Measurements from ENCODE around the gene TOPORS. TPM values are rescaled to one million over a fixed set of nuclear protein-coding genes. Genes with fewer than 3 reads are reported as not detected.

TOPORS gene
- total and polyA plus RNA-seq, 9 donors: 15.1 to 31.8 (median 20.9) TPM

- intact Hi-C loops (cut with DNase I): no loop called here
- H3K27me3 ChIP-seq: no peaks in the 10 kb centered on the region
- no peak overlapping the region for H3K4me3 ChIP-seq
- DNase-seq: no peak
- no peak overlapping the region for H3K27ac ChIP-seq
- H3K4me1 ChIP-seq (ENCODE audit: insufficient read depth): peaks cover 9% of the 10 kb centered on the region
- H3K36me3 ChIP-seq: no peaks in the 10 kb centered on the region
- no peak for TF ChIP-seq POLR2A (IDR thresholded peaks at IDR 0.05)
- TF ChIP-seq EP300 (IDR thresholded peaks at IDR 0.05): no peak
- TF ChIP-seq CTCF (IDR thresholded peaks at IDR 0.05): no peak
- WGBS, 3 donors: 84 to 87% (median 86%) methylated on average over 1 of the region's 1 CpG
- H3K9me3 ChIP-seq: no peaks in the 10 kb centered on the region
These were observed 28.5 kb downstream of the TOPORS start for GRCh38 chr9:32523910-32524309.

DNA sequence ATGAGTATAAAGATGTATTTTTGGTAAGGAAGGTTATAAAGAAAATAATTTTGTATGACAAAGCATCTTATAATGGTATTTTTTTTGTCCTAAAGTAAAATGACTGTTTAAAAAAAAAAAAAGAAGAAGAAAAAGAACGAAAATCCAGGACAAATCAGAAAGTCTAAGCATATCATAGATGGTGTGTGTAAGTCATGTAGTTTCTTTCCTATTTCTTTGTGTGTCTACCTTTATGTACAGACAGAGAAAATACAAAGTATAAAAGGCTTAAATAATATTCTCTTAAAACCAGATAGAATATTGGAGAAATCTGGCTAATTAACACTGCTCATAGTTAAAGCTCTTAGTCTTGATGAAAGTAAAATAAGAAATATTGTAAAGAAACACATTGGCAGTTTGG, 34.1 kb downstream of the TOPORS start:
- Histone ChIP-seq H3K9me3 (no peaks in the 10 kb centered on the region), H3K27ac (no peak overlapping the region), H3K36me3 (no peaks in the 10 kb centered on the region), H3K27me3 (no peaks in the 10 kb centered on the region), H3K4me3 (no peak overlapping the region), H3K4me1 (ENCODE audit: insufficient read depth) (no peaks in the 10 kb centered on the region)
- 83 to 89% (median 87%) methylated on average over 1 of the region's 1 CpG for WGBS, 3 donors
- no peak for DNase-seq
- intact Hi-C loops (cut with DNase I): no loop called here
- TF ChIP-seq POLR2A (IDR thresholded peaks at IDR 0.05): no peak
- TF ChIP-seq CTCF (IDR thresholded peaks at IDR 0.05): no peak
- TF ChIP-seq EP300 (IDR thresholded peaks at IDR 0.05): no peak

GRCh38 chr9:32516241-32516640, 36.1 kb downstream of the TOPORS start:
- TF ChIP-seq EP300 (IDR thresholded peaks at IDR 0.05) (no peak), POLR2A (IDR thresholded peaks at IDR 0.05) (no peak), CTCF (IDR thresholded peaks at IDR 0.05) (no peak)
- Histone ChIP-seq H3K36me3 (no peaks in the 10 kb centered on the region), H3K27ac (no peak overlapping the region), H3K9me3 (no peaks in the 10 kb centered on the region), H3K4me3 (no peak overlapping the region), H3K27me3 (no peaks in the 10 kb centered on the region), H3K4me1 (ENCODE audit: insufficient read depth) (no peaks in the 10 kb centered on the region)
- DNase-seq: no peak
- intact Hi-C loops (cut with DNase I): no loop called here

- no peaks in the 10 kb centered on the region for H3K36me3 ChIP-seq
- no peaks in the 10 kb centered on the region for H3K27me3 ChIP-seq
- intact Hi-C loops (cut with DNase I): no loop called here
- peaks cover 2% of the 10 kb centered on the region for H3K4me1 ChIP-seq (ENCODE audit: insufficient read depth)
- no peak for TF ChIP-seq EP300 (IDR thresholded peaks at IDR 0.05)
- no peak for TF ChIP-seq CTCF (IDR thresholded peaks at IDR 0.05)
- no peak for TF ChIP-seq POLR2A (IDR thresholded peaks at IDR 0.05)
- 98 to 100% (median 100%) methylated on average over 1 of the region's 1 CpG for WGBS, 3 donors
- DNase-seq: no peak
- no peaks in the 10 kb centered on the region for H3K9me3 ChIP-seq
- H3K4me3 ChIP-seq: no peak overlapping the region
- H3K27ac ChIP-seq: no peak overlapping the region
These were observed 43.7 kb downstream of the TOPORS start for GRCh38 chr9:32508728-32509127.

- no peaks in the 10 kb centered on the region for H3K4me1 ChIP-seq (ENCODE audit: insufficient read depth)
- H3K36me3 ChIP-seq: no peaks in the 10 kb centered on the region
- H3K27ac ChIP-seq: no peak overlapping the region
- TF ChIP-seq POLR2A (IDR thresholded peaks at IDR 0.05) (no peak), CTCF (IDR thresholded peaks at IDR 0.05) (no peak), EP300 (IDR thresholded peaks at IDR 0.05) (no peak)
- no peaks in the 10 kb centered on the region for H3K9me3 ChIP-seq
- intact Hi-C loops (cut with DNase I): no loop called here
- 84 to 90% (median 89%) methylated on average over 3 of the region's 3 CpGs for WGBS, 3 donors
- DNase-seq: no peak
- no peak overlapping the region for H3K4me3 ChIP-seq
- no peaks in the 10 kb centered on the region for H3K27me3 ChIP-seq
These were observed 49.4 kb downstream of the TOPORS start for GRCh38 chr9:32503008-32503407.
